ENCODE measurements around the gene MAP2K4.

MAP2K4 gene

DNA sequence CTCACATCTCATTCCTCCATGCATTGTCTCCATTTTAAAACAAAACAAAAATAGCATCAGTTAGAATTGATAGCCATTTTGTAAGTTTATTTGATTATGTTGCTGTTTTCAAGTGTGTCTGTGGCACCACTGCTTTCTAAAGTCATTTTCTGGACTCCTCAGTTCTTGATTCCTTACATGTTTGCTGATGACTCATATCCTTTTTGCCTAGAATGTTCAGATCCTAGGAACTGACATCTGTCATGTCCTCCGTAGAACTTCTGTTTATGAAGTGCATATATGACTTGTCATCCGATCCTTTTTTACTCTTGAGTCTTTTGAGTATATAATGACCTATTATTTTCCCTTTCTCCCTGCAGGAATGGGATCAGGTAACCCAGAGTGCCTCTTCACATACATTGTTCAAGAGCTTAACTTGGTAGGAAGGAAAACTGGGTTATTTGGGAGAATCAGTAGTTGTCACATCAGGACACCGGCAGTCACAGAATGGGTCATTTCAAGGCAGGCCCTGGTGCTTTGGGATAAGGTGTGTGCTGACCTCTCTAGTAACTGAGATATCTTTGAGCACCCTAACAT, 69.2 kb downstream of the MAP2K4 start:
- Mint-ChIP-seq H3K4me3 (no peak overlapping the region), H3K36me3 (ENCODE audit: low read depth) (peaks cover 63% of the 10 kb centered on the region), H3K27me3 (no peaks in the 10 kb centered on the region), H3K4me1 (ENCODE audit: low read depth) (peaks cover 28% of the 10 kb centered on the region), H3K27ac (no peak overlapping the region), H3K9me3 (no peaks in the 10 kb centered on the region)
- no peak for DNase-seq

DNA sequence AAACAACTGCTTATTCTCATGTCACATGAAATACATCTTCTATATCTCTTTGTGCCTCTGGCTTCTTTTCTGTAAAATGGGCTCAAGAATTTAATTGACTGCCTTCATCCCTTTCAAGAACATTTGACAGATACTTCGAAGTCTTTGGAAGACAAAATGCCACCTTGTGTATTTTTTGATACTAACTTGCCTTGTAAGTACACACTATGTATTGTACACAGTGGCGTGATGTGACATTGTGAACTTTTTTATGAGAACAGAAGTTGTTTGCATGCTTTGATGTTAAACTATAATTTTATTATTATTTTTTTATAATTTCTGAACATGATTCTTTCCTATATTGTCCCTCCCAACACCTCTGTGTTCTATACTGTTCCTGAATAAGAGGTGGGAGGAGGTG, 73.7 kb downstream of the MAP2K4 start:
- Mint-ChIP-seq H3K4me3 (no peak overlapping the region), H3K27me3 (no peaks in the 10 kb centered on the region), H3K27ac (no peak overlapping the region), H3K9me3 (no peaks in the 10 kb centered on the region), H3K4me1 (ENCODE audit: low read depth) (peaks cover 8% of the 10 kb centered on the region), H3K36me3 (ENCODE audit: low read depth) (peaks cover 64% of the 10 kb centered on the region)
- DNase-seq: no peak

DNA sequence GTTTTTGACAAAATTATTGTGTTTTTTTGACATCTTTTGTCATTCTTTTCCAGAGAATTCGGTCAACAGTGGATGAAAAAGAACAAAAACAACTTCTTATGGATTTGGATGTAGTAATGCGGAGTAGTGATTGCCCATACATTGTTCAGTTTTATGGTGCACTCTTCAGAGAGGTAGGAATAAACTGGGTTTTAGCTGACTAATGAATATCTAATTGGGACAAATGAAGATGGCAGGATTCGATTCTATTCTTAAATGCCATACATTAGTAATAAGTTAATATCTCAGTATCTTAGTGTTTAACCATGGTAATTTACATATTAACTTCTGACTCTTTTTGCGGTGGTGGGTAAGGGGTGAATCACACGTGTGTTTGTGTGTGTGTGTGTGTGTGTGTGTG, 74.8 kb downstream of the MAP2K4 start:
- Mint-ChIP-seq H3K4me1 (ENCODE audit: low read depth) (peaks cover 2% of the 10 kb centered on the region), H3K4me3 (no peak overlapping the region), H3K36me3 (ENCODE audit: low read depth) (peaks cover 65% of the 10 kb centered on the region), H3K9me3 (no peaks in the 10 kb centered on the region), H3K27me3 (no peaks in the 10 kb centered on the region), H3K27ac (no peak overlapping the region)
- no peak for DNase-seq

DNA sequence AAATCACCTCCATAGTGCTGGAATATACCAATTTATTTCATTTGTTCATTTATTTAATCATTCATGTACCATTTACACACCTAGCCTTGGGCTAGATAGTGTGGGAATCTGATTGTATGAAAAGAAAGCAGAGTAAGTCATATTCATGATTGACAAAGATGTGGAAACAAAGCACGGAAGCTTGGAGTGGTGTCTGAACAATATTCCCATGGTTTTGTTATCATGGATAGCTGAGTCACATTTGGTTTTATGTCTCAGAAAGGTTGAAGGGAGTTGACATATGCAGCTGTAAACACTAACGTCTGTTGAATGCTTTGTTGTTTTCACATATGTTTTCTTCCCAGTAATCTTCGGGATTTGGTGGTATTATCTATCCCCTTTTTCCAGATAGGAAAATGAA, 76.6 kb downstream of the MAP2K4 start:
- peaks cover 2% of the 10 kb centered on the region for H3K4me1 Mint-ChIP-seq (ENCODE audit: low read depth)
- no peaks in the 10 kb centered on the region for H3K9me3 Mint-ChIP-seq
- peaks cover 71% of the 10 kb centered on the region for H3K36me3 Mint-ChIP-seq (ENCODE audit: low read depth)

DNA sequence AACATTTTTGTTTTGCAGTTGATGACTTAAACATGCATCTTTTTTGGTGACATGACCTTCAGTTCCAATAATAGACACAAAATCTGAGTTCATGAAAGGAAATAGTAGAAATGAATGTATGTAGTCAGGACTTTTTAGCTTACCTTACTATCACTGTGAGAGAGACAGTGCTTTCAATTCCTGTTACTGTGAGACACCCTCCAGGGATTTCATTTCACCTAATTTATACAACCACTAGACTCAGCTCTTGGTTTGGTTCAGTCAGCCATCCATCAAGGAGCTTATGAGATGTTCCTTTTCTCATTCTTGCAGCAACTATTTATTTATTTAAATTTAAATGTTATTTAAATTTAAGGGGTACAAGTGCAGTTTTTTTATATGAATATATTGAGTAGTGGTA, 77.9 kb downstream of the MAP2K4 start:
- Mint-ChIP-seq H3K27me3 (no peaks in the 10 kb centered on the region), H3K36me3 (ENCODE audit: low read depth) (peaks cover 70% of the 10 kb centered on the region), H3K4me3 (no peak overlapping the region), H3K27ac (no peak overlapping the region), H3K4me1 (ENCODE audit: low read depth) (peaks cover 6% of the 10 kb centered on the region), H3K9me3 (no peaks in the 10 kb centered on the region)
- DNase-seq: no peak

More for the DNA sequence above, 76.6 kb downstream of the MAP2K4 start:
- no peak overlapping the region for H3K4me3 Mint-ChIP-seq
- DNase-seq: no peak
- H3K27ac Mint-ChIP-seq: no peak overlapping the region
- no peaks in the 10 kb centered on the region for H3K27me3 Mint-ChIP-seq

DNA sequence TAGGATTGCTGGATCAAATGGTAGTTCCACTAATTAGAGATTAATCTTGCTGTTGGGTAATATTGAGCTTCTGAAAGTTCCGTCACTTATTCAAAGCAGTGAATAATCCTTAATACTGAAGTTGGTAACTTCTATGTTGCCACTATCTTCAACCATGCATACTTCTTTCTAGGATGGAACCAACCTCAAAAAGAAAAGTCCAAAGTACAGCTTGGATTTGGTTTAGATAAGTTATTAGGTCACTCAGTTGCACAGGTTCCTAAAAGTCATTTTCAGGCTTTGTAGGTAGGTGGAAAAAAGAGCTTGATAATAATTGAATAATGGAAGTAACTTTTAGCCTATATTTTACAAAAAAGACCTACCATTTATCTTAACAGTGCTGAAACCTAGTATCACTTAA, 78.7 kb downstream of the MAP2K4 start:
- no peak for DNase-seq
- H3K27me3 Mint-ChIP-seq: no peaks in the 10 kb centered on the region
- peaks cover 72% of the 10 kb centered on the region for H3K36me3 Mint-ChIP-seq (ENCODE audit: low read depth)
- peaks cover 6% of the 10 kb centered on the region for H3K4me1 Mint-ChIP-seq (ENCODE audit: low read depth)
- H3K4me3 Mint-ChIP-seq: no peak overlapping the region
- no peaks in the 10 kb centered on the region for H3K9me3 Mint-ChIP-seq
- H3K27ac Mint-ChIP-seq: no peak overlapping the region

DNA sequence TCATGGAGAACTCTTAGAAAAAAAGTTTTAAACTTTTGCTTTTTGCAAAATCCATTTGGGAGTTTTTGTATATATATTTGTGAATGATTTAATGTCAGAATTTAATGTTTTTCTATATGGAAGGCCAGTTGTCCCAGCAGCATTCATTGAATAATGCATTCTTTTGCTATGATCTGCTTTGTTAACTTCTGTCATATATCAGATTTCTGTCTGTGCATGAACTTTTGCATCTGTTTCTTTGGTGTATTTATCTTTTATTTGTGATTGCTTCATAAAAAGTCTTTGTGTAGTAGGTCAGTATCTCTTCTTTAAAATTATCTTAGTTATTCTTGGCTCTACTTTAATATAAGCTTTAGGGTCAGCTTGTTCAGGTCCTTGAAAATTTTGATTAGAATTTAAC, 84.2 kb downstream of the MAP2K4 start:
- DNase-seq: no peak
- H3K4me3 Mint-ChIP-seq: no peak overlapping the region
- H3K27ac Mint-ChIP-seq: no peak overlapping the region
- peaks cover 58% of the 10 kb centered on the region for H3K36me3 Mint-ChIP-seq (ENCODE audit: low read depth)
- H3K27me3 Mint-ChIP-seq: no peaks in the 10 kb centered on the region
- H3K4me1 Mint-ChIP-seq (ENCODE audit: low read depth): peaks cover 13% of the 10 kb centered on the region
- H3K9me3 Mint-ChIP-seq: no peaks in the 10 kb centered on the region

DNA sequence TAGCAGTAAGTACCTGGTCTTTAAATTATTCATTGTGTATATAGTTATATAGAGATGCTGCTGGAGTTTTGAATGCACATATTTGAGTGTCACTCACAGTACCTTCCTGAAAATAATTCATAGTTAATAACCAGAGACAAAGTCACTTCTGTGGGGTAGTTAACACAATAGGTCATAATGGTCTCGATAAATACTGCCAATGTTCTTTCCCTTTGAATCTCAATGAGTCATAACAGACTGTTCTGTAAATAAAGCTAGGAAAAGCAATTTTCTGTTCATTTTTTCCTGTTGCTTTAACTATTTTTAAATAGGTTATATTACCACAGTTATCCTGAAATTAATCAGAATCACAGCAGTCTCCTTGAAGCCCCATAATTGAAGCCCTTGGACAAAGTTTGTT, 87.2 kb downstream of the MAP2K4 start:
- H3K4me1 Mint-ChIP-seq (ENCODE audit: low read depth): peaks cover 11% of the 10 kb centered on the region
- DNase-seq: no peak
- no peak overlapping the region for H3K27ac Mint-ChIP-seq
- H3K9me3 Mint-ChIP-seq: no peaks in the 10 kb centered on the region
- H3K27me3 Mint-ChIP-seq: no peaks in the 10 kb centered on the region
- H3K4me3 Mint-ChIP-seq: no peak overlapping the region
- peaks cover 65% of the 10 kb centered on the region for H3K36me3 Mint-ChIP-seq (ENCODE audit: low read depth)

DNA sequence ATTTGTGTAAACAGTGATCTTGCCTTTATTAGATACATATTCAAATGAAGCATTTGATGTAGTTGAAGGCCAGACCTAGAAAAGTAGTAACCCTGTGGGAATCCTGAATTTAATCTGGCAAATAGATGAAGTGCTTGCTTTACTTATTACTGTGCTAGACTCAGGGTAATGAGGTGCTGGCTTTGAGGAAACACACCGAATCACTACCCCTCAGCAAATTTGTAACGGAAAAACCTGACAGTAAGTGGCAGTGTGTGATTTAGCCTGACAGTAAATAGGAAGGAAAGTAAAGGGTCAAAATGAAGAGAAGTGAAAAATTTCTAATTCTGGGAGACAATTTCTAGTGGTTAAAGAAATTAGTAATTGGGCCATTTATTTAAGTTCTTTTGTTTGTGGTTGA, 90.2 kb downstream of the MAP2K4 start:
- H3K4me1 Mint-ChIP-seq (ENCODE audit: low read depth): peaks cover 5% of the 10 kb centered on the region
- H3K27ac Mint-ChIP-seq: no peak overlapping the region
- no peaks in the 10 kb centered on the region for H3K27me3 Mint-ChIP-seq
- H3K9me3 Mint-ChIP-seq: no peaks in the 10 kb centered on the region
- peaks cover 81% of the 10 kb centered on the region for H3K36me3 Mint-ChIP-seq (ENCODE audit: low read depth)
- no peak for DNase-seq
- H3K4me3 Mint-ChIP-seq: no peak overlapping the region

DNA sequence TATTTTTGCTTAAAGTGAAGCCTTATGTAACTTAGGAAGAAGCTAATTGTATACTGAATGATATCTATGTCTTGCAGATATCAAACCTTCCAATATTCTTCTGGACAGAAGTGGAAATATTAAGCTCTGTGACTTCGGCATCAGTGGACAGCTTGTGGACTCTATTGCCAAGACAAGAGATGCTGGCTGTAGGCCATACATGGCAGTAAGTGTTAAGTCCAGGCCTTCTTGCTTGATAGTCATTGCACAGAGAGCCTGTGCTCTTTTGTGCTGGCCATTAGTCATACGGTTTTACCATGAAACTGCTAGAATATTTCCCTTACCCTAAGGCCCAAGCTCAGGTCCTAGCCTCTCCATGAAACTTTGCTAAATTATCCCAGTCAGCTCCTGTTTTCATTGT, 92.5 kb downstream of the MAP2K4 start:
- DNase-seq: no peak
- Mint-ChIP-seq H3K36me3 (ENCODE audit: low read depth) (peaks cover 82% of the 10 kb centered on the region), H3K4me3 (no peak overlapping the region), H3K4me1 (ENCODE audit: low read depth) (no peaks in the 10 kb centered on the region), H3K27ac (no peak overlapping the region), H3K9me3 (no peaks in the 10 kb centered on the region), H3K27me3 (no peaks in the 10 kb centered on the region)

DNA sequence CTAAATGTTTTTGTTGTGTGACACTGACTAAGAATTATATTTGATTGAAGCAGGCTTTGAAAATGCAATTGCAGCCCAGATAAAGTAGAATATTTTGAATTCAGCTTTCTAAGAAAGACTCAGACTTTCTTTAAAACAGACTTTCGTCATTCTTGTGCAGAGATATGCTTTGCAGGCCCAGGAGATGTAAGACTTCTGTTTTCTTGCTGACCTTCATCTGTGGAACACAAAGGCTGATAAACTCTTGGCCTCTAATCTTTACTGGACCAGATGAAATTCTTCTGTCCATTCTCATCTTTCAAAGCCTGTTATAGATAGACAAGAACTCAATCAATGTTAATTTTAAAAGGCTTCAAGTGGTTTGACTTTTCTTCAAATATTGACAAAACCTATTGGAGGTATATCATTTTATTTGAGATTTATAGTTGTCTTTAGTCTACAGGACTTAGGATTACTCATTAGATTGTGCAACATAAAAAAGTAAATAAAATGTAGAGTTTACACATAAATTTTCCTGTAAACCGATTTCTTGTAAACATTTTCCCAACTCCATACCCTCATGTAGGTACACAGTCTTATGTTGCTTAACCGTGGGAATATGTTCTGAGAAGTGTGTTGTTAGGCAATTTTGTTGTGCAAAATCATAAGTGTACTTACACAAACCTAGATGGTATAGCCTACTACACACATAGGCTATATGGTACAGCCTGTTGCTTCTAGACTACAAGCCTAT, 94.2 kb downstream of the MAP2K4 start:
- Mint-ChIP-seq H3K27me3 (no peaks in the 10 kb centered on the region), H3K9me3 (no peaks in the 10 kb centered on the region), H3K4me3 (no peak overlapping the region), H3K4me1 (ENCODE audit: low read depth) (no peaks in the 10 kb centered on the region), H3K36me3 (ENCODE audit: low read depth) (peaks cover 93% of the 10 kb centered on the region), H3K27ac (no peak overlapping the region)
- no peak for DNase-seq

DNA sequence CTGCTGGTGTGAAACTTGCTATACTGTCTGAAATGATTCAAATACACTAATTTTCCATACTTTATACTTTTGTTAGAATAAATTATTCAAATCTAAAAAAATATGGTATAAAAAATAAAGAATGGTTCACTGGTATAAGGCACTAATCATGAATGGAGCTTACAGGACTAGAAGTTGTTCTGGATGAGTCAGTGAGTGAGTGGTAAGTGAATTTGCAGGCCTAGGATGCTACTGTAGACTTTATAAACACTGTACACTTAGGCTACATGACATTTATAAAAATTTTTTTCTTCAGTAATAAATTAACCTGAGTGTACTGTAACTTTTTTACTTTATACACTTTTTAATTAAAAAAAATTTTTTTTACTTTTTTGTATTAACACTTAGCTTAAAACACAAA, 95.5 kb downstream of the MAP2K4 start:
- DNase-seq: no peak
- Mint-ChIP-seq H3K9me3 (no peaks in the 10 kb centered on the region), H3K36me3 (ENCODE audit: low read depth) (peaks cover 83% of the 10 kb centered on the region), H3K27me3 (no peaks in the 10 kb centered on the region), H3K27ac (no peak overlapping the region), H3K4me3 (no peak overlapping the region), H3K4me1 (ENCODE audit: low read depth) (no peaks in the 10 kb centered on the region)

DNA sequence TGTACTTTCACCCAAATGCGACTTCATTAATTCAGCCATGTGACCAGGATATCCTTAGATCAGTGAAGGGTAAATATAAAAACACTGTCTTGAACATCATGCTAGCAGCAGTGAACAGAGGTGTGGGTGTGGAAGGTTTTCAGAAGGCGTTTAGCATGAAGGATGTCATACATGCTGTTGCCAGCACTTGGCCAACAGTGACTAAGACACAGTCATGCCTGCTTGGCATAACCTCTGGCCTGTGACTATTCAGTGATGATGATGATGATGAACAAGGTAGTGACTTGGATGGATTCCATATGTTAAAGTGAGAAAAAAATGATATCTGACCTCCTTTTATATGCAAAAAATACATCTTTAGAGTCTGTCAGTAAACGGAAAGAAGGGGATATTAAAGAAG, 97.9 kb downstream of the MAP2K4 start:
- Mint-ChIP-seq H3K27me3 (no peaks in the 10 kb centered on the region), H3K4me1 (ENCODE audit: low read depth) (peaks cover 2% of the 10 kb centered on the region), H3K36me3 (ENCODE audit: low read depth) (peaks cover 79% of the 10 kb centered on the region), H3K27ac (no peak overlapping the region), H3K4me3 (no peak overlapping the region), H3K9me3 (no peaks in the 10 kb centered on the region)
- no peak for DNase-seq

DNA sequence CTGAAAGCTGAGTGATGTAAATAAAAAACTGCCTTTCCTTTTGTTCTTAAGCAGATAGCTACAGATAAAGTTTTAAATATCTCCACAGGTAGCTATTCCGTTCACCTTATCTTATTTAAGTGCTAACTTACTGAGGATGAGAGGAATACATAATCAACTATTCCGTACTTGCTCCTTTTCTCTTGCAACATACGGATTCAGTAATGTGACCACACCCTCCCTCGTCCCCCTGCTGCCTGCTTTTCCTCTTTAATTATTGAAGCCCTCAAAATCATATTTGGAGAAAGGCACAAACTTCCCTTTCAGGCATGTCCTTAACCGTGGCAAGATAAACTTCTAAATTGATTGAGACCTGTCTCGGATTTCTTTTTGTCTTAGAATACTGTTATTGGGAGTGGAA, 101.4 kb downstream of the MAP2K4 start:
- Mint-ChIP-seq H3K27me3 (no peaks in the 10 kb centered on the region), H3K4me3 (no peak overlapping the region), H3K4me1 (ENCODE audit: low read depth) (peaks cover 2% of the 10 kb centered on the region), H3K27ac (no peak overlapping the region), H3K36me3 (ENCODE audit: low read depth) (peaks cover 82% of the 10 kb centered on the region), H3K9me3 (no peaks in the 10 kb centered on the region)
- no peak for DNase-seq

DNA sequence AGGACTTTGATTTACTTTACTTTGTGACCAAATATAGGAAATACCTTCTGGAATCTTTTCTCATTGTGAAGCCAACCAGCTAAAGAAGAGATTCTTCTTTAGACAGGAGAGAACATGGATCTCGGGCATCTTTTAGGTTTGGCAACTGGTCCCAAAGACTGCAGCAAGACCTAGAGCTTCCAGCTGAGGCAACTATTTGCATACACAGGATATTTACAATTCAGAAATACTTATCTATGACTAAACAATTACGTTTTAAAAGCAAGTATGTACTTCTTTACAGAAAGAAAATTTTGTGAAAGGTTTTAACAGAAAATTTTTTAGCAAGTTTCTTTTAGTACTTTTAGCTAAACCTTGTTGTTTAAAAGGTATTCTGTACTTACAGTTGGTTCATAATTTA, 106.5 kb downstream of the MAP2K4 start:
- no peaks in the 10 kb centered on the region for H3K9me3 Mint-ChIP-seq
- peaks cover under 1% of the 10 kb centered on the region for H3K4me1 Mint-ChIP-seq (ENCODE audit: low read depth)
- no peak for DNase-seq
- no peak overlapping the region for H3K27ac Mint-ChIP-seq
- H3K36me3 Mint-ChIP-seq (ENCODE audit: low read depth): peaks cover 95% of the 10 kb centered on the region
- no peaks in the 10 kb centered on the region for H3K27me3 Mint-ChIP-seq
- H3K4me3 Mint-ChIP-seq: no peak overlapping the region
